D341Med (cell line): Measurements from ENCODE around the gene HIVEP1.

Source experiments
- DNase-seq: peaks from one replicate; pipeline ENCODE4 v3.0.0; 2012; ENCODE audit warnings: low spot score

HIVEP1 gene

GRCh38 chr6:12196326-12196936, 184.3 kb downstream of the HIVEP1 start:
- DNase-seq = no peak

GRCh38 chr6:12198851-12199250, 186.7 kb downstream of the HIVEP1 start:
- DNase-seq = no peak

GRCh38 chr6:12200015-12200564, 188.0 kb downstream of the HIVEP1 start:
- DNase-seq = no peak

GRCh38 chr6:12200761-12201160, 188.6 kb downstream of the HIVEP1 start:
- DNase-seq = no peak

GRCh38 chr6:12203001-12203400, 190.9 kb downstream of the HIVEP1 start:
- no peak for DNase-seq

GRCh38 chr6:12208190-12208589, 196.1 kb downstream of the HIVEP1 start:
- no peak for DNase-seq

- no peak for DNase-seq
Observed at GRCh38 chr6:12208673-12209072, 196.6 kb downstream of the HIVEP1 start.
